Esophagus (tissue), 2 donors: ENCODE data around the gene PSG4. TPM values are rescaled to one million over a fixed set of nuclear protein-coding genes. Genes with fewer than 3 reads are reported as not detected.
"Not testable (repeated sequence)": the region's sequence is repeated elsewhere in the genome, so short reads cannot be mapped to it uniquely, and the experiment has no call there.

ENCODE experiments used
- H3K27ac ChIP-seq, 2 donors: one replicate each; pipeline ENCODE4 v1.5.1; 2013; ENCODE audit warnings: low read depth in 2 of 2, mild to moderate bottlenecking in 2 of 2, inconsistent platforms in 1 of 2, low read length in 1 of 2, moderate library complexity in 1 of 2
- H3K27me3 ChIP-seq, 2 donors: one replicate each; pipeline ENCODE4 v1.6.1; 2013; ENCODE audit warnings: low read length in 2 of 2, control low read depth in 1 of 2, mild to moderate bottlenecking in 1 of 2; ENCODE audit not compliant: insufficient read depth in 2 of 2, control insufficient read depth in 1 of 2
- H3K36me3 ChIP-seq, 2 donors: one replicate each; pipeline ENCODE4 v1.6.1; 2013; ENCODE audit warnings: low read length in 1 of 2; ENCODE audit not compliant: control insufficient read depth in 2 of 2, insufficient read depth in 2 of 2
- H3K4me1 ChIP-seq, 2 donors: one replicate each; pipeline ENCODE4 v1.6.1; 2013; ENCODE audit warnings: low read length in 1 of 2; ENCODE audit not compliant: control insufficient read depth in 2 of 2, insufficient read depth in 2 of 2
- H3K4me3 ChIP-seq, 2 donors: one replicate each; pipeline ENCODE4 v1.5.1; 2013; ENCODE audit warnings: low read length in 2 of 2, mild to moderate bottlenecking in 2 of 2, low read depth in 1 of 2, moderate library complexity in 1 of 2
- H3K9me3 ChIP-seq, 2 donors: one replicate each; pipeline ENCODE4 v1.6.1; 2013; ENCODE audit warnings: mild to moderate bottlenecking in 2 of 2, low read depth in 1 of 2, low read length in 1 of 2, moderate library complexity in 1 of 2; ENCODE audit not compliant: control insufficient read depth in 2 of 2, insufficient read depth in 1 of 2
- WGBS, 2 donors: extraction: QIAGEN DNeasy Blood & Tissue Kit; methylation state at CpG; one replicate each; pipeline ENCODE4 v1.1.7; 2013; 5-methylcytosine and 5-hydroxymethylcytosine counted together
- polyA plus RNA-seq, 2 donors: library from polyadenylated mRNA; stranded (reverse); fragments of 200-250 nt; gene quantifications; one replicate each; pipeline ENCODE4 v1.2.3, GENCODE V29; 2013
- donor health status: healthy with polysubstance abuse.
- donor health status: Bipolar disorder and iron deficiency.

Gene PSG4
- 1 to 10 TPM in 1 of 2 donors, under 1 TPM in 1; 0.08 to 1.6 TPM for polyA plus RNA-seq

GRCh38 chr19:43205471-43206105, at the start of gene PSG4:
Gene PSG4 (minus strand): TSS chr19:43205638. CDS start chr19:43205536, 102 bp downstream.
- not testable (repeated sequence) for H3K27me3 ChIP-seq, H3K9me3 ChIP-seq, H3K36me3 ChIP-seq, H3K4me1 ChIP-seq, H3K27ac ChIP-seq, H3K4me3 ChIP-seq
- 51 to 62% methylated on average over 9 of the region's 9 CpGs for WGBS, 2 donors

- H3K27ac ChIP-seq, H3K27me3 ChIP-seq, H3K9me3 ChIP-seq, H3K4me1 ChIP-seq, H3K4me3 ChIP-seq, H3K36me3 ChIP-seq: not testable (repeated sequence)
- 23 to 27% methylated on average over 1 of the region's 1 CpG for WGBS, 2 donors
Measured at GRCh38 chr19:43251428-43251827, 46.0 kb upstream of the PSG4 start.

- 42 to 44% methylated on average over 3 to 4 of the region's 5 CpGs for WGBS, 2 donors
- H3K9me3 ChIP-seq, H3K27ac ChIP-seq, H3K4me3 ChIP-seq, H3K27me3 ChIP-seq, H3K4me1 ChIP-seq, H3K36me3 ChIP-seq: not testable (repeated sequence)
Measured at GRCh38 chr19:43250296-43250695, 44.9 kb upstream of the PSG4 start.

GRCh38 chr19:43248635-43249002, 43.2 kb upstream of the PSG4 start:
- not testable (repeated sequence) for H3K9me3 ChIP-seq, H3K27ac ChIP-seq, H3K4me3 ChIP-seq, H3K27me3 ChIP-seq, H3K36me3 ChIP-seq, H3K4me1 ChIP-seq
- WGBS, 2 donors = 80 to 86% methylated on average over 1 of the region's 1 CpG

- H3K9me3 ChIP-seq, H3K27me3 ChIP-seq, H3K4me3 ChIP-seq, H3K27ac ChIP-seq, H3K36me3 ChIP-seq, H3K4me1 ChIP-seq: not testable (repeated sequence)
- WGBS, 2 donors = 67 to 84% methylated on average over 12 to 13 of the region's 13 CpGs
Measured at GRCh38 chr19:43247243-43247880, 41.9 kb upstream of the PSG4 start.

- H3K4me1 ChIP-seq = not testable (repeated sequence)
- WGBS, 2 donors = 89% methylated on average over 2 of the region's 3 CpGs
Measured at GRCh38 chr19:43245848-43246247, 40.4 kb upstream of the PSG4 start.

GRCh38 chr19:43242211-43242610, 36.8 kb upstream of the PSG4 start:
- H3K9me3 ChIP-seq, H3K36me3 ChIP-seq, H3K4me1 ChIP-seq, H3K27me3 ChIP-seq, H3K27ac ChIP-seq, H3K4me3 ChIP-seq: not testable (repeated sequence)
- 84 to 89% methylated on average over 2 of the region's 2 CpGs for WGBS, 2 donors

More at GRCh38 chr19:43245848-43246247, 40.4 kb upstream of the PSG4 start:
- H3K27me3 ChIP-seq, H3K36me3 ChIP-seq, H3K27ac ChIP-seq, H3K4me3 ChIP-seq, H3K9me3 ChIP-seq: not testable (repeated sequence)

- H3K4me3 ChIP-seq, H3K27ac ChIP-seq, H3K27me3 ChIP-seq, H3K4me1 ChIP-seq, H3K9me3 ChIP-seq, H3K36me3 ChIP-seq: not testable (repeated sequence)
- WGBS, 2 donors = 77 to 81% methylated on average over 3 to 4 of the region's 4 CpGs
Measured at GRCh38 chr19:43238213-43238612, 32.8 kb upstream of the PSG4 start.

GRCh38 chr19:43235686-43236085, 30.2 kb upstream of the PSG4 start:
- H3K4me3 ChIP-seq, H3K36me3 ChIP-seq, H3K27ac ChIP-seq, H3K27me3 ChIP-seq, H3K4me1 ChIP-seq, H3K9me3 ChIP-seq: not testable (repeated sequence)
- 44 to 50% methylated on average over 3 of the region's 3 CpGs for WGBS, 2 donors

GRCh38 chr19:43229315-43229714, 23.9 kb upstream of the PSG4 start:
- WGBS, 2 donors = 75 to 80% methylated on average over 2 of the region's 2 CpGs
- H3K36me3 ChIP-seq = no peaks in the 10 kb centered on the region
- no peaks in the 10 kb centered on the region for H3K27me3 ChIP-seq
- H3K4me3 ChIP-seq = no peak overlapping the region
- H3K4me1 ChIP-seq = no peaks in the 10 kb centered on the region
- peaks cover 0 to 18% of the 10 kb centered on the region in 2 donors for H3K9me3 ChIP-seq
- no peak overlapping the region for H3K27ac ChIP-seq
